ENCODE measurements around the gene GTF2E1. TPM values are rescaled to one million over a fixed set of nuclear protein-coding genes. Genes with fewer than 3 reads are reported as not detected.

The GTF2E1 gene
- total and polyA plus RNA-seq, 2 donors (not counting 1 experiment from before 2014, with no cell fraction given) = 11.5 to 15.7 TPM

GRCh38 chr3:120705884-120706582, 36.5 kb upstream of the GTF2E1 start:
- Histone ChIP-seq H3K4me2 (ENCODE audit: extremely low read depth, insufficient read depth, low read length) (no peak overlapping the region), H3K4me1 (ENCODE audit: control insufficient read depth, extremely low read depth, insufficient read depth, low read length) (no peaks in the 10 kb centered on the region), H3K9ac (ENCODE audit: insufficient read depth, low read length) (no peak overlapping the region), H3K36me3 (ENCODE audit: control insufficient read depth, insufficient read depth, low read length) (no peaks in the 10 kb centered on the region), H3K27ac (ENCODE audit: insufficient read depth, low read length) (no peak overlapping the region), H4K20me1 (ENCODE audit: control insufficient read depth, extremely low read depth, insufficient read depth, low read length) (no peaks in the 10 kb centered on the region), H3K79me2 (ENCODE audit: control insufficient read depth, insufficient read depth, low read length) (no peaks in the 10 kb centered on the region), H2AFZ (ENCODE audit: low read length) (no peak overlapping the region), H3K9me3 (ENCODE audit: control insufficient read depth, insufficient read depth, low read depth, low read length) (no peaks in the 10 kb centered on the region), H3K4me3 (replicated peaks in 1 of 4; ENCODE audit: control extremely low read depth in 1 of 4, insufficient read depth in 1 of 4, low read depth in 3 of 4, low read length in 4 of 4) (no peak overlapping the region), H3K27me3 (ENCODE audit: control insufficient read depth, insufficient read depth, low read length) (no peaks in the 10 kb centered on the region)
- TF ChIP-seq EZH2 (IDR thresholded peaks at IDR 0.05; ENCODE audit: low read length, missing control alignments) (no peak), CTCF (conservative IDR thresholded peaks at IDR 0.05 in 1 of 2, IDR thresholded peaks at IDR 0.05 in 1 of 2; ENCODE audit: low read depth in 1 of 2, low read length in 2 of 2) (no peak)
- no peak for DNase-seq (ENCODE audit: low read depth in 2 of 2)

- Histone ChIP-seq H3K9me3 (ENCODE audit: control insufficient read depth, insufficient read depth, low read depth, low read length) (no peaks in the 10 kb centered on the region), H3K27ac (ENCODE audit: insufficient read depth, low read length) (no peak overlapping the region), H3K36me3 (ENCODE audit: control insufficient read depth, insufficient read depth, low read length) (no peaks in the 10 kb centered on the region), H2AFZ (ENCODE audit: low read length) (no peak overlapping the region), H3K9ac (ENCODE audit: insufficient read depth, low read length) (no peak overlapping the region), H3K4me1 (ENCODE audit: control insufficient read depth, extremely low read depth, insufficient read depth, low read length) (no peaks in the 10 kb centered on the region), H3K79me2 (ENCODE audit: control insufficient read depth, insufficient read depth, low read length) (no peaks in the 10 kb centered on the region), H3K27me3 (ENCODE audit: control insufficient read depth, insufficient read depth, low read length) (no peaks in the 10 kb centered on the region), H3K4me2 (ENCODE audit: extremely low read depth, insufficient read depth, low read length) (no peak overlapping the region), H4K20me1 (ENCODE audit: control insufficient read depth, extremely low read depth, insufficient read depth, low read length) (no peaks in the 10 kb centered on the region), H3K4me3 (replicated peaks in 1 of 4; ENCODE audit: control extremely low read depth in 1 of 4, insufficient read depth in 1 of 4, low read depth in 3 of 4, low read length in 4 of 4) (no peak overlapping the region)
- no peak for DNase-seq (ENCODE audit: low read depth in 2 of 2)
- TF ChIP-seq EZH2 (IDR thresholded peaks at IDR 0.05; ENCODE audit: low read length, missing control alignments) (no peak), CTCF (conservative IDR thresholded peaks at IDR 0.05 in 1 of 2, IDR thresholded peaks at IDR 0.05 in 1 of 2; ENCODE audit: low read depth in 1 of 2, low read length in 2 of 2) (no peak)
These were observed 35.6 kb upstream of the GTF2E1 start for GRCh38 chr3:120706950-120707349.

GRCh38 chr3:120708408-120708807, 34.1 kb upstream of the GTF2E1 start:
- Histone ChIP-seq H3K27ac (ENCODE audit: insufficient read depth, low read length) (no peak overlapping the region), H3K4me3 (replicated peaks in 1 of 4; ENCODE audit: control extremely low read depth in 1 of 4, insufficient read depth in 1 of 4, low read depth in 3 of 4, low read length in 4 of 4) (no peak overlapping the region), H3K36me3 (ENCODE audit: control insufficient read depth, insufficient read depth, low read length) (no peaks in the 10 kb centered on the region), H3K9me3 (ENCODE audit: control insufficient read depth, insufficient read depth, low read depth, low read length) (no peaks in the 10 kb centered on the region), H2AFZ (ENCODE audit: low read length) (no peak overlapping the region), H4K20me1 (ENCODE audit: control insufficient read depth, extremely low read depth, insufficient read depth, low read length) (no peaks in the 10 kb centered on the region), H3K4me1 (ENCODE audit: control insufficient read depth, extremely low read depth, insufficient read depth, low read length) (no peaks in the 10 kb centered on the region), H3K27me3 (ENCODE audit: control insufficient read depth, insufficient read depth, low read length) (no peaks in the 10 kb centered on the region), H3K79me2 (ENCODE audit: control insufficient read depth, insufficient read depth, low read length) (no peaks in the 10 kb centered on the region), H3K4me2 (ENCODE audit: extremely low read depth, insufficient read depth, low read length) (no peak overlapping the region), H3K9ac (ENCODE audit: insufficient read depth, low read length) (no peak overlapping the region)
- TF ChIP-seq EZH2 (IDR thresholded peaks at IDR 0.05; ENCODE audit: low read length, missing control alignments) (no peak), CTCF (conservative IDR thresholded peaks at IDR 0.05 in 1 of 2, IDR thresholded peaks at IDR 0.05 in 1 of 2; ENCODE audit: low read depth in 1 of 2, low read length in 2 of 2) (no peak)
- no peak for DNase-seq (ENCODE audit: low read depth in 2 of 2)

Data from fibroblast of lung (primary cell).